Spleen (tissue), 11 donors: ENCODE data around the gene CPXM2. TPM values are rescaled to one million over a fixed set of nuclear protein-coding genes. Genes with fewer than 3 reads are reported as not detected.

Source experiments
- DNase-seq: peaks from one replicate; pipeline ENCODE4 v3.0.0-alpha.2; 2020
- H3K27ac ChIP-seq, 8 donors: fragments of 200-600 bp; sonication (generic) in 7 of 8; 1 replicate in 4 of 8; 2 replicates in 4 of 8; pipeline versions ENCODE4 v1.5.0 to v1.8.0; 2016 to 2021; ENCODE audit warnings: inconsistent platforms in 4 of 8, mild to moderate bottlenecking in 4 of 8, moderate library complexity in 1 of 8
- H3K27me3 ChIP-seq, 7 donors: fragments of 200-600 bp; sonication (generic) in 6 of 7; replicated peaks in 1 of 7; 1 replicate in 4 of 7; 2 replicates in 3 of 7; pipeline versions ENCODE4 v1.5.0 to v1.8.0; 2016 to 2021; ENCODE audit warnings: inconsistent platforms in 3 of 7, mild to moderate bottlenecking in 1 of 7
- H3K36me3 ChIP-seq, 6 donors: fragments of 200-600 bp; sonication (generic) in 5 of 6; 1 replicate in 4 of 6; 2 replicates in 2 of 6; pipeline versions ENCODE4 v1.5.0 to v1.8.0; 2016 to 2021; ENCODE audit warnings: inconsistent platforms in 2 of 6
- H3K4me1 ChIP-seq, 6 donors: fragments of 200-600 bp; sonication (generic) in 5 of 6; 1 replicate in 3 of 6; 2 replicates in 3 of 6; pipeline versions ENCODE4 v1.5.0 to v1.8.0; 2016 to 2021; ENCODE audit warnings: inconsistent platforms in 3 of 6
- H3K4me3 ChIP-seq, 8 donors: fragments of 200-600 bp; sonication (generic) in 7 of 8; 1 replicate in 4 of 8; 2 replicates in 4 of 8; pipeline versions ENCODE4 v1.5.0 to v1.8.0; 2016 to 2021; ENCODE audit warnings: inconsistent platforms in 4 of 8, mild to moderate bottlenecking in 4 of 8, moderate library complexity in 2 of 8
- H3K9me3 ChIP-seq, 8 donors: fragments of 200-600 bp; sonication (generic) in 7 of 8; 1 replicate in 4 of 8; 2 replicates in 4 of 8; pipeline versions ENCODE4 v1.5.0 to v1.8.0; 2016 to 2021; ENCODE audit warnings: inconsistent platforms in 4 of 8
- POLR2A ChIP-seq, 3 donors: fragments of 450-650 bp; IDR thresholded peaks; one replicate each; pipeline ENCODE4 v1.5.1; 2017; ENCODE audit warnings: antibody characterized with exemption in 3 of 3, mild to moderate bottlenecking in 1 of 3
- POLR2AphosphoS5 ChIP-seq, 3 donors: sonication (generic); formaldehyde crosslinking; IDR thresholded peaks; one replicate each; pipeline ENCODE4 v1.5.1; 2017; ENCODE audit warnings: antibody characterized with exemption in 3 of 3
- WGBS, 5 donors: extraction: QIAGEN DNeasy Blood & Tissue Kit in 3 of 5; methylation state at CpG; one replicate each; pipeline versions ENCODE4 v1.1.5 to v1.1.7; 2013 to 2018; 5-methylcytosine and 5-hydroxymethylcytosine counted together
- intact Hi-C: fragments of 100-400 bp; cut with DNase I; formaldehyde crosslinking; loops from one replicate; pipeline ENCODE4 v1.15.0; 2023; ENCODE audit warnings: low total_unique reads
- polyA plus RNA-seq, 3 donors: library from polyadenylated mRNA; stranded (reverse); fragments of 200-250 nt; gene quantifications; one replicate each; pipeline ENCODE4 v1.2.1, GENCODE V29; 2013
- total RNA-seq, 7 donors: library from RNA; depleted of rRNA in 3 of 7; stranded (reverse); fragments of >200 nt in 3 of 7; fragmentation: NEBNext Ultra II Directional in 4 of 7; extraction: Animal tissue kit (Norgen Biotek cat#: 25700) in 4 of 7; gene quantifications; one replicate each; pipeline versions ENCODE4 v1.1.0 to v1.2.1, GENCODE V29; 2016 to 2021
- TF ChIP-seq, protein P1 (sequence below), 11 experiments: fragments of 200-600 bp in 7 of 11; fragments of 450-650 bp in 4 of 11; sonication (generic) in 4 of 11; IDR thresholded peaks in 8 of 11; conservative IDR thresholded peaks in 3 of 11; 1 replicate in 7 of 11; 2 replicates in 4 of 11; pipeline versions ENCODE4 v1.4.0 to v1.8.0; 2016 to 2021; ENCODE audit warnings: antibody characterized with exemption in 11 of 11, inconsistent platforms in 4 of 11, mild to moderate bottlenecking in 1 of 11
- donor health status: healthy with polysubstance abuse.
- donor health status: DM: no; HTN: no; CAD: no; lungs with moderate emphysema.
- donor health status: DM: no; HTN: no; CAD: no.
- donor health status: Bipolar disorder and iron deficiency.
- donor health status: healthy.
- donor health status: DM: no; HTN: no; CAD: no.
- donor health status: DM: yes; HTN: yes; CAD: no.

CPXM2 gene
- total and polyA plus RNA-seq, 10 donors: 3.7 to 38.2 (median 21.7) TPM

DNA sequence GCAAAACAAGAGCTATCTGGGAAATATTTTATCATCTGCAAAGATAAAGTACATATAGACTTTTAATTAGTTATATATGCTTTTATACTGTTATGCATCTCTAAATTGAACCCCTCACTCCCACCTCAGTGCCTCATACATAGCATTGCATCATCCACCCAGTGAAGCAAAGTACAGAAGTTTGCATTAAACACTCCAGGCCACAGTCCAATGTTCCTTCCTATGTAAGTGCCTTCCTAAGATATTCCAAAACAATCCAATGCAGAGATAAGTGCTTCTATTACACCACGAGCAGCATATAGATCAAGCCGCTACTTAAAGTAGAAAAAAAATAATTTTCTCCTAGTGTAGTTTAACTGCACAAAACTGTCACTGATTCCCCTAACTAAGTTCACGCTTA, 3.4 kb downstream of the CPXM2 start:
- TF ChIP-seq POLR2A (IDR thresholded peaks at IDR 0.05) (no peak), POLR2AphosphoS5 (IDR thresholded peaks at IDR 0.05) (no peak)
- TF ChIP-seq, protein P1, sequence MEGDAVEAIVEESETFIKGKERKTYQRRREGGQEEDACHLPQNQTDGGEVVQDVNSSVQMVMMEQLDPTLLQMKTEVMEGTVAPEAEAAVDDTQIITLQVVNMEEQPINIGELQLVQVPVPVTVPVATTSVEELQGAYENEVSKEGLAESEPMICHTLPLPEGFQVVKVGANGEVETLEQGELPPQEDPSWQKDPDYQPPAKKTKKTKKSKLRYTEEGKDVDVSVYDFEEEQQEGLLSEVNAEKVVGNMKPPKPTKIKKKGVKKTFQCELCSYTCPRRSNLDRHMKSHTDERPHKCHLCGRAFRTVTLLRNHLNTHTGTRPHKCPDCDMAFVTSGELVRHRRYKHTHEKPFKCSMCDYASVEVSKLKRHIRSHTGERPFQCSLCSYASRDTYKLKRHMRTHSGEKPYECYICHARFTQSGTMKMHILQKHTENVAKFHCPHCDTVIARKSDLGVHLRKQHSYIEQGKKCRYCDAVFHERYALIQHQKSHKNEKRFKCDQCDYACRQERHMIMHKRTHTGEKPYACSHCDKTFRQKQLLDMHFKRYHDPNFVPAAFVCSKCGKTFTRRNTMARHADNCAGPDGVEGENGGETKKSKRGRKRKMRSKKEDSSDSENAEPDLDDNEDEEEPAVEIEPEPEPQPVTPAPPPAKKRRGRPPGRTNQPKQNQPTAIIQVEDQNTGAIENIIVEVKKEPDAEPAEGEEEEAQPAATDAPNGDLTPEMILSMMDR (IDR thresholded peaks at IDR 0.05 in 8 of 11, conservative IDR thresholded peaks at IDR 0.05 in 3 of 11): no peak
- Histone ChIP-seq H3K4me1 (peaks cover 0 to 51% (median 4%) of the 10 kb centered on the region in 6 donors), H3K27ac (no peak overlapping the region), H3K4me3 (no peak overlapping the region), H3K9me3 (no peaks in the 10 kb centered on the region), H3K36me3 (no peaks in the 10 kb centered on the region), H3K27me3 (peaks cover 0 to 30% (median 11%) of the 10 kb centered on the region in 7 donors)
- intact Hi-C loops: no loop called here
- no peak for DNase-seq
- WGBS, 5 donors: 76 to 85% (median 84%) methylated on average over 3 of the region's 3 CpGs

DNA sequence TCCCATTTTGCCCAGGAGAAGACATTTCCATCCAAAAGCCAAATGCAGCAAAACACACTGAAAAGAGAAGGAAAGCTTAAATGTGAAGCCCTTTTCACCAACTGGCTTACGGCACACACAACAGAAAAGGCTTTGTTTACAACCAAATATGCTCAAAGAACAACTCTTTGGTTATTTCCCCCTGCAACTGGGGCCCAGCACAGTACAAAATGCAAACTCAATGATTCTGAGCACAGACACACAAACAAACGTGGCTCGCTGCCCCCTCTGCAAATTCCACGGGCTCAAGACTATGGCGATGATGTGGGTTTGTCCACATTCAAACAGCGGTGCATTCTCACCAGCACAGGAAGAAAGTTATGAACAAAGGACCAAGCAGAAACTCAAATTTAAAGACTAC, 5.3 kb downstream of the CPXM2 start:
- TF ChIP-seq POLR2A (IDR thresholded peaks at IDR 0.05) (no peak), POLR2AphosphoS5 (IDR thresholded peaks at IDR 0.05) (no peak)
- TF ChIP-seq, protein P1 (IDR thresholded peaks at IDR 0.05 in 8 of 11, conservative IDR thresholded peaks at IDR 0.05 in 3 of 11): no peak
- intact Hi-C loops: no loop called here
- DNase-seq: no peak

DNA sequence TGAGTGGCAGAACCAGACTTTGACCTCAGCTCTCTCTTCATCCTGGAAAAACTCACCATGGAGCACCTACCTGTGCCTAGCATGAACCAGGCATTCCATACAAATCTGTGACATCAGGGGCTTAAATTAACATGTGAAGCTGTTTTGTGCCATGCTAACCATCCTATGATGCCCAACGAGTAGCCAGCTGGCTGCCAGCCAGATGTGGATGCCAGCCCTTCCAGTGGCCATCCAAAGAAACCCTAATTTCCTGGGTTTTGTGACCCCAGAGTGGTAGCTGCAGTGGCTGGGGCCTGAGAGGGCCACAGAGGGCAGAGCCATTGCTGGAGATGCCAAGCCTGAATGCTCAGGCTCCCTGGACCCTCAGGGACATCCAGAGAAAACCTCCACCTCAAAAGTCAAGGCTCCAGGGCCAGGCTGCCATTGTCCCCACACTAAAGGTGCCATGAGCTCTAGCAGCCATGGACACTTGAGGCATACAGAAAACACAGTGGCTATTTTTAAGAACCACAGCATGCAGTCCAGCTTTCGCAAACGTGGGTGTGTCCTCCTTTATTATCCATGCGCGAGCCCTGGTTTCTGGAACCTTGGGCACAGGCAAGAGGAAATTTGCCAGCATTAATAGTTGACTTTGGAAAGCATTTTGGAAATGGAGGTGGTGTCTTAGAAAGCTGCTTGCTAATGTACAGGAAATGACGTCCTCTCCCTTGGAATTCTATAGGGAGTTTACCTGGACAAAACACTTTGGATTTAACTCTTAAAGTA, 6.0 kb downstream of the CPXM2 start:
- Histone ChIP-seq H3K9me3 (no peaks in the 10 kb centered on the region), H3K27ac (peak overlapping the region in 1 of 8 donors; percentile 8), H3K4me1 (peaks cover 0 to 47% (median 3%) of the 10 kb centered on the region in 6 donors), H3K4me3 (no peak overlapping the region), H3K27me3 (peaks cover 0 to 7% (median 0%) of the 10 kb centered on the region in 7 donors), H3K36me3 (no peaks in the 10 kb centered on the region)
- WGBS, 5 donors: 63 to 78% (median 69%) methylated on average over 5 to 6 of the region's 6 CpGs
- no peak for DNase-seq
- TF ChIP-seq, protein P1 (IDR thresholded peaks at IDR 0.05 in 8 of 11, conservative IDR thresholded peaks at IDR 0.05 in 3 of 11): no peak
- TF ChIP-seq POLR2A (IDR thresholded peaks at IDR 0.05) (no peak), POLR2AphosphoS5 (IDR thresholded peaks at IDR 0.05) (no peak)
- intact Hi-C loops: no loop called here

More for the DNA sequence above, 5.3 kb downstream of the CPXM2 start:
- Histone ChIP-seq H3K4me1 (peaks cover 0 to 51% (median 4%) of the 10 kb centered on the region in 6 donors), H3K9me3 (no peaks in the 10 kb centered on the region), H3K27ac (no peak overlapping the region), H3K36me3 (no peaks in the 10 kb centered on the region), H3K27me3 (peaks cover 0 to 14% (median 5%) of the 10 kb centered on the region in 7 donors), H3K4me3 (no peak overlapping the region)
- WGBS, 5 donors: 78 to 92% (median 87%) methylated on average over 6 of the region's 6 CpGs

DNA sequence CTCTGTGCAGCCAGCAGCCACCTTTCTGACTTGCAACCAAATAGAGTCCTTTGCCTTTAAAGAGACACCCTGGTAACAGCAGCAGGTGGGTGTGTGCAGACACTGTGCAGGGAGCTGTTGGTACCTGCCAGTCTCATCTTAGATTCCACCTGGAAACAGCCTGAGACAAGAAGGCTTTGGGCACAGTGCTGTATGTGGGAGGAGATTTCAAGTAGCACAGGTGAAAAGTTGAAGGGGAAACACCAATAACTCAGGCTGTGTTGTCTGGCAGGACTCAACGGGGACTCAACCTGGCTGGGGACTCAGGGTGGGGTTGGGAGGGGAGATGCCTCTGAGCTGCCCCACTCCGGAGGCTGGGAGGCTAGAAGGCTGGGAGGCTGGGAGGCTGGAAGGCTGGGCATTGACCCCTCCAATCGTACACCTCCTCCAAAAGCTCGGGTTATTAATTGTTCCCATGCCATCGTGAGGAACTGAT, 6.7 kb downstream of the CPXM2 start:
- 82 to 91% (median 89%) methylated on average over 5 of the region's 5 CpGs for WGBS, 5 donors
- intact Hi-C loops: no loop called here
- H3K36me3 ChIP-seq: no peaks in the 10 kb centered on the region
- no peak for TF ChIP-seq POLR2AphosphoS5 (IDR thresholded peaks at IDR 0.05)
- no peak for TF ChIP-seq POLR2A (IDR thresholded peaks at IDR 0.05)
- TF ChIP-seq, protein P1 (IDR thresholded peaks at IDR 0.05 in 8 of 11, conservative IDR thresholded peaks at IDR 0.05 in 3 of 11): no peak
- H3K4me1 ChIP-seq: peaks cover 0 to 45% (median 3%) of the 10 kb centered on the region in 6 donors
- DNase-seq: no peak
- no peak overlapping the region for H3K4me3 ChIP-seq
- H3K27ac ChIP-seq: no peak overlapping the region
- H3K9me3 ChIP-seq: no peaks in the 10 kb centered on the region
- peaks cover 0 to under 1% (median 0%) of the 10 kb centered on the region in 7 donors for H3K27me3 ChIP-seq
